Measurements from ENCODE around the gene CTIF. TPM values are rescaled to one million over a fixed set of nuclear protein-coding genes. Genes with fewer than 3 reads are reported as not detected.

The CTIF gene
- polyA plus RNA-seq, 1 of the 3 experiments (the other 2 are of a cell fraction): 47.2 TPM

GRCh38 chr18:48798334-48799245 is 259.8 kb downstream of the CTIF start:
- Histone ChIP-seq H3K4me1 (ENCODE audit: control insufficient read depth in 1 of 2, insufficient read depth in 2 of 2, low read depth in 1 of 2, low read length in 1 of 2) (peaks cover 0 to 32% of the 10 kb centered on the region in 2 experiments; a peak in 2 of 4 replicates), H3F3A (replicated peaks; ENCODE audit: insufficient read depth) (no peaks in the 10 kb centered on the region), H4K20me1 (ENCODE audit: insufficient read depth) (no peaks in the 10 kb centered on the region), H3K4me2 (no peak overlapping the region), H3K9me2 (no peaks in the 10 kb centered on the region), H3K9me3 (no peaks in the 10 kb centered on the region), H2AFZ (ENCODE audit: low read depth) (no peak overlapping the region), H3K79me2 (ENCODE audit: insufficient read depth) (no peaks in the 10 kb centered on the region; the same call in 1 of the 2 replicates), H3K27ac (ENCODE audit: low read depth in 2 of 2, low read length in 1 of 2) (peak overlapping the region in 1 of 2 experiments; percentile 84; a peak in 2 of 4 replicates), H3K9ac (no peak overlapping the region), H3K36me3 (replicated peaks in 1 of 2; ENCODE audit: control insufficient read depth in 1 of 2, insufficient read depth in 2 of 2, low read length in 1 of 2) (peaks cover 6 to 46% of the 10 kb centered on the region in 2 experiments), H3K27me3 (ENCODE audit: insufficient read depth) (no peaks in the 10 kb centered on the region), H3K4me3 (ENCODE audit: low read depth in 2 of 2, low read length in 1 of 2) (no peak overlapping the region)
- TF ChIP-seq IRF3 (IDR thresholded peaks at IDR 0.05; ENCODE audit: low read depth, low read length): no peak
- no peak for TF ChIP-seq PBX3 (IDR thresholded peaks at IDR 0.05)
- no peak for TF ChIP-seq RFX5 (IDR thresholded peaks at IDR 0.05; ENCODE audit: low read length)
- TF ChIP-seq GABPA (IDR thresholded peaks at IDR 0.05; ENCODE audit: low read depth): no peak
- TF ChIP-seq EZH2phosphoT487 (IDR thresholded peaks at IDR 0.05; ENCODE audit: borderline replicate concordance, low read depth): no peak
- TF ChIP-seq ELF1 (IDR thresholded peaks at IDR 0.05): no peak
- TF ChIP-seq ZBTB33 (IDR thresholded peaks at IDR 0.05; ENCODE audit: borderline replicate concordance, low read depth): no peak
- no peak for TF ChIP-seq CHD2 (IDR thresholded peaks at IDR 0.05; ENCODE audit: low read length, partially characterized antibody)
- no peak for TF ChIP-seq MXI1 (IDR thresholded peaks at IDR 0.05; ENCODE audit: low read depth, low read length)
- TF ChIP-seq SIN3A (IDR thresholded peaks at IDR 0.05; ENCODE audit: borderline replicate concordance, low read depth, low read length): no peak
- no peak for TF ChIP-seq FOXJ3 (CRISPR knock-in tag; IDR thresholded peaks at IDR 0.05)
- no peak for TF ChIP-seq EP300 (IDR thresholded peaks at IDR 0.05; ENCODE audit: borderline replicate concordance in 1 of 2, low read depth in 1 of 2, low read length in 1 of 2)
- TF ChIP-seq USF2 (IDR thresholded peaks at IDR 0.05; ENCODE audit: borderline replicate concordance, low read depth, low read length): no peak
- TF ChIP-seq GATA2 (CRISPR knock-in tag; IDR thresholded peaks at IDR 0.05): no peak
- no peak for TF ChIP-seq POLR2AphosphoS5 (IDR thresholded peaks at IDR 0.05; ENCODE audit: low read depth, low read length)
- TF ChIP-seq FOSL2 (IDR thresholded peaks at IDR 0.05; ENCODE audit: borderline replicate concordance, low read depth): no peak
- 94% methylated on average over 14 of the region's 17 CpGs for WGBS (ENCODE audit: low lambda C conversion rate)
- DNase-seq: no peak
- ChIA-PET POLR2A (interaction anchor here (1.0 kb wide), 1 partner anchor 61 kb away, joined by 3 read pairs; no protein-coding TSS in a partner anchor), CTCF (interaction anchor here (1.0 to 1.4 kb wide), 5 partner anchors 22 to 381 kb away, joined by 3 to 4 read pairs (median 3); no protein-coding TSS in a partner anchor)

Data from SK-N-SH (cell line).